Neuronal stem cell (in vitro differentiated cells): ENCODE measurements around the gene LEMD2.

Experiments used
- DNase-seq: peaks from one replicate; pipeline ENCODE4 v3.0.0-alpha.2; 2013; ENCODE audit warnings: low spot score
- H2AFZ ChIP-seq: one replicate; pipeline ENCODE4 v1.6.1; 2013; ENCODE audit warnings: mild to moderate bottlenecking, low read length, inconsistent platforms
- H2AK5ac ChIP-seq: 2 replicates; pipeline ENCODE4 v1.6.1; 2013; ENCODE audit warnings: low read depth, mild to moderate bottlenecking, inconsistent platforms, low read length, moderate library complexity, mixed read lengths
- H2BK120ac ChIP-seq: 2 replicates; pipeline ENCODE4 v1.6.1; 2013; ENCODE audit warnings: low read depth, mild to moderate bottlenecking, inconsistent platforms, low read length, moderate library complexity, mixed read lengths
- H2BK12ac ChIP-seq: one replicate; pipeline ENCODE4 v1.6.1; 2013; ENCODE audit warnings: low read length, inconsistent platforms
- H2BK15ac ChIP-seq: 2 replicates; pipeline ENCODE4 v1.6.1; 2013; ENCODE audit warnings: mild to moderate bottlenecking, low read length, inconsistent platforms, mixed read lengths
- H2BK5ac ChIP-seq: one replicate; pipeline ENCODE4 v1.6.1; 2013; ENCODE audit warnings: inconsistent platforms, mild to moderate bottlenecking, low read length, moderate library complexity
- H3K14ac ChIP-seq: one replicate; pipeline ENCODE4 v1.6.1; 2013; ENCODE audit warnings: low read length, inconsistent platforms
- H3K18ac ChIP-seq: 2 replicates; pipeline ENCODE4 v1.6.1; 2013; ENCODE audit warnings: low read length, inconsistent platforms
- H3K23ac ChIP-seq: 2 replicates; pipeline ENCODE4 v1.6.1; 2013; ENCODE audit warnings: low read depth, mild to moderate bottlenecking, mixed read lengths, low read length, inconsistent platforms; ENCODE audit not compliant: poor library complexity
- H3K27ac ChIP-seq: replicated peaks from 3 replicates; pipeline ENCODE4 v1.5.1; 2013; ENCODE audit warnings: low read length, inconsistent platforms
- H3K27me3 ChIP-seq, 3 experiments: 2 replicates each; pipeline ENCODE4 v1.6.1; 2013; ENCODE audit warnings: low read length in 3 of 3, mild to moderate bottlenecking in 2 of 3, inconsistent platforms in 1 of 3, low read depth in 1 of 3, mixed read lengths in 1 of 3, moderate library complexity in 1 of 3; ENCODE audit not compliant: control insufficient read depth in 3 of 3, insufficient read depth in 3 of 3
- H3K36me3 ChIP-seq, 2 donors: replicated peaks in 1 of 2; 2 replicates each; pipeline ENCODE4 v1.6.1; 2013; ENCODE audit warnings: low read length in 2 of 2; ENCODE audit not compliant: control insufficient read depth in 2 of 2, insufficient read depth in 2 of 2
- H3K4ac ChIP-seq: 2 replicates; pipeline ENCODE4 v1.6.1; 2013; ENCODE audit warnings: inconsistent platforms, mild to moderate bottlenecking, low read length, moderate library complexity
- H3K4me1 ChIP-seq, 2 donors: 1 replicate in 1 of 2; 2 replicates in 1 of 2; pipeline ENCODE4 v1.6.1; 2013; ENCODE audit warnings: low read length in 2 of 2, low read depth in 1 of 2; ENCODE audit not compliant: control insufficient read depth in 2 of 2, insufficient read depth in 1 of 2
- H3K4me2 ChIP-seq: one replicate; pipeline ENCODE4 v1.6.1; 2013; ENCODE audit warnings: mild to moderate bottlenecking, low read length, inconsistent platforms; ENCODE audit not compliant: insufficient read depth, poor library complexity, severe bottlenecking
- H3K4me3 ChIP-seq, 2 donors: 2 replicates each; pipeline ENCODE4 v1.5.1; 2013; ENCODE audit warnings: low read length in 2 of 2, mild to moderate bottlenecking in 2 of 2, inconsistent platforms in 1 of 2, moderate library complexity in 1 of 2
- H3K79me1 ChIP-seq: one replicate; pipeline ENCODE4 v1.6.1; 2013; ENCODE audit warnings: low read depth, mild to moderate bottlenecking, inconsistent platforms, low read length, moderate library complexity
- H3K9ac ChIP-seq: one replicate; pipeline ENCODE4 v1.6.1; 2013; ENCODE audit warnings: mild to moderate bottlenecking, low read depth, low read length, inconsistent platforms; ENCODE audit not compliant: poor library complexity
- H3K9me3 ChIP-seq, 2 donors: replicated peaks in 1 of 2; 2 replicates each; pipeline versions ENCODE3 to v1.6.1; 2013; ENCODE audit warnings: low read length in 2 of 2, mild to moderate bottlenecking in 2 of 2, inconsistent platforms in 1 of 2, low read depth in 1 of 2, mixed read lengths in 1 of 2, moderate library complexity in 1 of 2; ENCODE audit not compliant: control insufficient read depth in 2 of 2, insufficient read depth in 1 of 2
- H4K8ac ChIP-seq: one replicate; pipeline ENCODE4 v1.6.1; 2013; ENCODE audit warnings: low read depth, mild to moderate bottlenecking, inconsistent platforms, low read length, moderate library complexity
- H4K91ac ChIP-seq: one replicate; pipeline ENCODE4 v1.6.1; 2013; ENCODE audit warnings: low read length, low read depth, mild to moderate bottlenecking, inconsistent platforms; ENCODE audit not compliant: poor library complexity
- WGBS, 2 donors: extraction: QIAGEN DNeasy Blood & Tissue Kit; methylation state at CpG; one replicate each; pipeline ENCODE4 v1.1.7; 2013; ENCODE audit warnings: missing lambda C conversion rate in 2 of 2, mixed read lengths in 1 of 2; ENCODE audit not compliant: insufficient read length in 2 of 2, insufficient replicate concordance in 1 of 2; ENCODE audit errors: extremely low coverage in 2 of 2; 5-methylcytosine and 5-hydroxymethylcytosine counted together

Gene LEMD2

DNA sequence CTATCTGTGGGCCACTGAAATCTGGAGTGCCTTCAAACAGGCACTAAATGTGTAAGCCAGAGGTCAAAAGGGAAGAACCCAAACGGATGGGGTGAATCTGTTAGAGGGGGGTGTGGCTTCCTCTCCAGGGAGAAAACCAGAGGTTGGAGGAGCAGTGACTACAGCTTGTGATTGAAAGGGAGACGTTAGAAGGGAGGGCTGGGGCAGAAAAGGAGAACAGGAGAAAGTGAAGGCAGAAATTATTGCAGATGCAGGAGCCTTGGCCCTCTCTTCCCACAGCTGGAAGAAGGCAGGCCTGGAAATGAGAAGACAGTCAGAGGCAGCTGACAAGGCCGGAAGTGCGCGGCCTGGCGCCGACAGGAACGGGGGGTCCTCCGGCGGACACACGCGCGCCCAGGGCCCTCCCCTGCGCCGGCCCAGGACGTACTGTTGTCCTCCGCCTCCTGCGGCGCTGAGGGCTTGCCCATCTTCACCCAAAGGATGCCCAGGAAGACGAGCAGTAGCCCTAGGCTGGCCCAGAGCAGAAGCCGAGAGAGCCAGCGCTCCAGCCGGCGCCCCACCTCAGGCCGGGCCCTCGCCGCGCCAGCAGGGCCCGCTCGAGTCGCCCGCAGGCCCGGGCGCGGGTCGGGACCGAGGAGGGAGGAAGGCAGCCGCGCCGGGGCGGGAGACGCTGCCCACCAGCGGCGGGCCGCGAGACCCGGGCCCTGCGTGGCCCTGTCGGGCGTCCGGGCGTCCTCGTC is 806 bp downstream of the LEMD2 start:
- WGBS, 2 donors: no CpG with 5 or more reads among the region's 53 CpGs
- H3K18ac ChIP-seq: peak overlapping the region; percentile 95
- no peak for DNase-seq

DNA sequence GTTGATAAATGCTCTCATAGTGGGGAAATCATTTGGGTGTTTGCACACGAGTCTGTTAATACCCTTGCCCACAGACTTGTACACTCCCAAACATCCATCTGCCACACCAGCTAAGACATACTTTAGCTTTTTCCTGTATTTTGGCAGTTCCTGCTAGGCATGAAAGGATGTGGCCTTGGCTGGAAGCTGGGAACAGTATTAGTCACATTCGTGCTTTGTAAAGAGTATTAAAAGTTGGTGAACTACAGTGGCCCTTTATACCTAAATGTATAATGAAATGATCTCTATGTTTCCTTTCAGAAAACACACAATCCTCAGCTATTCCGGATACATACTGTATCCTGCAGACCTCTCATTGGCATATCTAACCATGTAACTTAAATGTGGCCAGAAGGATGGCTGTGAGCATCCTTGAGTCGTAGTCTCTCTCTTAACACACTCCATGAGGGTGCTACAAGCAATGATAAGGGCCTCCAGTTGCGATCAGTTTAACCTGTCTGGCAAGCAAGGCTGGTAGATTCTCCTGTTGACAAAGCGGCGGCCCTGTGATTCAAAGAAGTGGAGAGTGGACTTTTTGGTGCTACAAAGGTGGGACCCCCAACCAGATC is 1.5 kb downstream of the LEMD2 start:
- peaks cover 17 to 28% of the 10 kb centered on the region in 2 donors for H3K4me1 ChIP-seq
- no CpG with 5 or more reads among the region's 7 CpGs for WGBS, 2 donors
- H2BK120ac ChIP-seq: no peak overlapping the region

More for the DNA sequence above, 806 bp downstream of the LEMD2 start:
- peak overlapping the region; percentile 84 to 98 for H3K4me3 ChIP-seq
- no peak overlapping the region for H2BK5ac ChIP-seq
- no peak overlapping the region for H3K14ac ChIP-seq
- H3K79me1 ChIP-seq: peaks cover 5% of the 10 kb centered on the region
- peaks cover 17 to 28% of the 10 kb centered on the region in 2 donors for H3K4me1 ChIP-seq
- no peaks in the 10 kb centered on the region for H3K9me3 ChIP-seq
- H4K91ac ChIP-seq: no peak overlapping the region
- no peaks in the 10 kb centered on the region for H3K27me3 ChIP-seq
- no peak overlapping the region for H2BK15ac ChIP-seq
- no peak overlapping the region for H4K8ac ChIP-seq
- peak overlapping the region; percentile 84 for H2AFZ ChIP-seq
- peak overlapping the region; percentile 52 for H3K23ac ChIP-seq
- no peak overlapping the region for H2BK12ac ChIP-seq
- H3K36me3 ChIP-seq: peaks cover 7 to 44% of the 10 kb centered on the region in 2 donors
- no peak overlapping the region for H3K4ac ChIP-seq
- peak overlapping the region; percentile 66 for H3K4me2 ChIP-seq
- H2BK120ac ChIP-seq: no peak overlapping the region
- no peak overlapping the region for H2AK5ac ChIP-seq
- peak overlapping the region; percentile 97 for H3K9ac ChIP-seq
- peak overlapping the region; percentile 38 for H3K27ac ChIP-seq

DNA sequence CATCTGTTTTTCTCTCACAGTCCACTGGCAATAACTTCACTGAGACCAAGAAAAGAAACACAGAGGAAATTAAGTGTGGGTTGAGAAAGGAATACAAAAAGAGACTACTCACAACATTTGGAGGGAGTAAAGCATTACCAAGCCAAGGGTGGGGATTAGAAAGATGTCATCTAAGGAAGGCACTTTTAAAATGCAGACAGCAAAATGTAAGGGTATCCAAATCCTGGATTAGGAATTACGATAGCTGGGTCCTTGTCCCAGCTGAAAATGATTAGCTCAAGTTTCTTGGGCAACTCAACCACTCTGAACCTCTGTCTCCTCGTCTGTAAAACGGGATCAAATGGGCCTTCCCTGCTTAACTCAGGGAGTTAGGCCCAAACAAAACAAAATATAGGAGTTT is 2.2 kb downstream of the LEMD2 start:
- DNase-seq: no peak
- no peak overlapping the region for H3K9ac ChIP-seq
- no peak overlapping the region for H3K14ac ChIP-seq
- no peak overlapping the region for H3K23ac ChIP-seq
- H2BK120ac ChIP-seq: no peak overlapping the region
- H3K9me3 ChIP-seq: no peaks in the 10 kb centered on the region
- peaks cover 24 to 35% of the 10 kb centered on the region in 2 donors for H3K4me1 ChIP-seq
- peaks cover 8 to 58% of the 10 kb centered on the region in 2 donors for H3K36me3 ChIP-seq
- no peak overlapping the region for H2BK5ac ChIP-seq
- no CpG with 5 or more reads among the region's 3 CpGs for WGBS, 2 donors
- H2AK5ac ChIP-seq: no peak overlapping the region
- peaks cover 5% of the 10 kb centered on the region for H3K79me1 ChIP-seq
- no peak overlapping the region for H3K18ac ChIP-seq
- H3K4ac ChIP-seq: no peak overlapping the region
- no peak overlapping the region for H2AFZ ChIP-seq
- H3K27me3 ChIP-seq: no peaks in the 10 kb centered on the region
- H4K91ac ChIP-seq: no peak overlapping the region
- H2BK15ac ChIP-seq: no peak overlapping the region
- no peak overlapping the region for H2BK12ac ChIP-seq
- no peak overlapping the region for H3K27ac ChIP-seq
- H4K8ac ChIP-seq: no peak overlapping the region
- H3K4me3 ChIP-seq: no peak overlapping the region
- H3K4me2 ChIP-seq: no peak overlapping the region

More for the DNA sequence above, 1.5 kb downstream of the LEMD2 start:
- Histone ChIP-seq H3K14ac (no peak overlapping the region), H3K18ac (no peak overlapping the region), H2BK12ac (no peak overlapping the region), H3K4ac (no peak overlapping the region), H3K4me2 (peak overlapping the region; percentile 66), H3K27me3 (no peaks in the 10 kb centered on the region), H2AFZ (no peak overlapping the region), H3K4me3 (peak overlapping the region; percentile 84 to 98), H3K27ac (no peak overlapping the region), H3K9ac (peak overlapping the region; percentile 97), H4K91ac (no peak overlapping the region), H3K9me3 (no peaks in the 10 kb centered on the region), H2BK5ac (no peak overlapping the region), H3K36me3 (peaks cover 7 to 51% of the 10 kb centered on the region in 2 donors), H2BK15ac (no peak overlapping the region), H3K23ac (no peak overlapping the region), H3K79me1 (peaks cover 5% of the 10 kb centered on the region), H2AK5ac (no peak overlapping the region), H4K8ac (no peak overlapping the region)
- DNase-seq: no peak

DNA sequence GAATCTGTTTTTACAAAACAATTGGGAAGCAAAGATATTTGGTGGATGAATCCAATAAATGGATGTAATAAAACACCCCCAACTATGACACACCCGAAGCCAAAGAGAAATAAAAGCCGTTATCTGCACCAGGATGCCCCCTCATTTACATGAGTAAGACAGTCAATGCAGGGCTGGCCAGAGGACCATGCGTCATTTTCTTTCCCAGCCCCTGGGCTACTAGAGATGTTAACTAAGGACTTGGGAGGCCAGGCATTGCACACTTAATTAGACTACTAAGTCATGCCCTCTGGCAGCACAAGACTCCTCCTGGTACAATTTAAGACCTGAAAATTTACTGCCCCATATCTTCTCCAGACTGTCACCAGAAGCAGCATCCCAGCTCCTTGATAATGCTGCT is 3.2 kb downstream of the LEMD2 start:
- no peak overlapping the region for H2AFZ ChIP-seq
- peaks cover 8 to 59% of the 10 kb centered on the region in 2 donors for H3K36me3 ChIP-seq
- H3K9ac ChIP-seq: no peak overlapping the region
- peaks cover 23 to 39% of the 10 kb centered on the region in 2 donors for H3K4me1 ChIP-seq
- no peaks in the 10 kb centered on the region for H3K27me3 ChIP-seq
- H4K91ac ChIP-seq: no peak overlapping the region
- H3K23ac ChIP-seq: no peak overlapping the region
- peaks cover 5% of the 10 kb centered on the region for H3K79me1 ChIP-seq
- no peak overlapping the region for H3K4me3 ChIP-seq
- no peak overlapping the region for H2AK5ac ChIP-seq
- no peak overlapping the region for H3K18ac ChIP-seq
- no peak overlapping the region for H3K27ac ChIP-seq
- no CpG with 5 or more reads among the region's 3 CpGs for WGBS, 2 donors
- H2BK12ac ChIP-seq: no peak overlapping the region
- no peak overlapping the region for H3K14ac ChIP-seq
- no peak overlapping the region for H2BK15ac ChIP-seq
- H4K8ac ChIP-seq: no peak overlapping the region
- DNase-seq: no peak
- H3K4ac ChIP-seq: no peak overlapping the region
- no peaks in the 10 kb centered on the region for H3K9me3 ChIP-seq
- H3K4me2 ChIP-seq: no peak overlapping the region
- H2BK120ac ChIP-seq: no peak overlapping the region
- no peak overlapping the region for H2BK5ac ChIP-seq
